Duodenal mucosa (tissue), 2 donors: ENCODE results near the gene SIVA1.
A peak's percentile ranks its signal among the peaks of the same experiment; 100 is the strongest.

ENCODE experiments used
- H3K27ac ChIP-seq: one replicate; pipeline ENCODE4 v1.7.0; 2013; ENCODE audit warnings: low read depth, low read length
- H3K27me3 ChIP-seq, 2 donors: one replicate each; pipeline ENCODE4 v1.7.0; 2013; ENCODE audit warnings: low read length in 2 of 2, control low read depth in 1 of 2; ENCODE audit not compliant: insufficient read depth in 2 of 2, control insufficient read depth in 1 of 2
- H3K36me3 ChIP-seq, 2 donors: one replicate each; pipeline ENCODE4 v1.7.0; 2013; ENCODE audit warnings: low read length in 2 of 2, control low read depth in 1 of 2; ENCODE audit not compliant: insufficient read depth in 2 of 2, control insufficient read depth in 1 of 2
- H3K4me1 ChIP-seq, 2 donors: one replicate each; pipeline ENCODE4 v1.7.0; 2013; ENCODE audit warnings: low read length in 2 of 2, control low read depth in 1 of 2; ENCODE audit not compliant: insufficient read depth in 2 of 2, control insufficient read depth in 1 of 2
- H3K4me3 ChIP-seq, 2 donors: one replicate each; pipeline ENCODE4 v1.7.0; 2013; ENCODE audit warnings: low read length in 2 of 2, low read depth in 1 of 2
- H3K9ac ChIP-seq, 2 donors: one replicate each; pipeline ENCODE4 v1.7.0; 2013; ENCODE audit warnings: low read length in 2 of 2, low read depth in 1 of 2
- H3K9me3 ChIP-seq, 2 donors: one replicate each; pipeline ENCODE4 v1.7.0; 2013; ENCODE audit warnings: low read length in 2 of 2, control low read depth in 1 of 2; ENCODE audit not compliant: control insufficient read depth in 1 of 2

SIVA1 gene

GRCh38 chr14:104797115-104798044 is 44.4 kb downstream of the SIVA1 start:
- Histone ChIP-seq H3K9ac (peak overlapping the region; percentile 3 to 8), H3K27me3 (no peaks in the 10 kb centered on the region), H3K4me1 (peaks cover 61 to 64% of the 10 kb centered on the region in 2 donors)

DNA sequence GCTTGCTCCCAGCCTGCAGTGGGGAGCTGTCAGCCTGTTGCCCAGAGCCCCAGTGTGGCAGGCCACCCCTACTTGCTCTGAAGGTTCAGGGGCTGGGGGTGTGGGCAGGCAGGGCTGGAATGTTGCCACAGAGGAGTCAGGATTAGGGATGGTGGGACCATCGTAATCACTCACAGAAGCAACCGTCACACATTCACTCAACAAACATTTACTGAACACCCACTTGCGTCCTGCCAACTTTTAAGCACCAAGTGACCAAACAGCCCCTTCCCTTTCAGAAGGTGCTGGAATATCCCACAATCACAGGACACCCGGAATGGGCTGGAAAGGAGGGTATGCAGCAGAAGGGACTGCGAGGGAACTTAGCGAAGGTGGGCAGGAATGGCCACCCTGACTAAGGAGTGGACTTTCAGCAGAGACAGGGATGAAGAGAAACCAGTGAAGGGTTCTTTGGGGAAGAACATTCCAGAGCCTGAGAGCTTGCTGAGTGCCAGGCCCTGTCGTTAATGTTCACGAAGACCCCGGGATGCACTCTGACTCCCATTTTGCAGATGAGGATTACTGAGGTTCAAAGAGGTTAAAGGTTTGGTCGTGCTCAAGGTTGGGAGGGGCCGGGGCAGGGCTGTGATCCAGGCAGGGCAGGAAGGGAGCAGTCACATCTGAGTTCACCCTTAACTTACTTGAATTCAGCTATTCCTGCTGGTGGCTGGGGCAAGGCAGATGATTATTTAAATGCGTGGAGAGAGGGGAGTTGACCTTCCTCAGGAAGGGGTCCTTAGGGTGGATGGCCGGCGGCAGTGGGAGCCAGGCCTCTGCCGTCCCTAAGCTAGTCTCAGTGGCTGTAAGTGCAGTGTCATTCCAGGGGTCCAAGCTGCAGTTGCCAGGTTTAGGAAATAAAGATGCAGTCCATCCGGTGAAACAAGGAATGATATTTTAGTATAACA is 45.6 kb downstream of the SIVA1 start:
- no peaks in the 10 kb centered on the region for H3K36me3 ChIP-seq
- H3K9ac ChIP-seq = no peak overlapping the region
- peaks cover 53 to 59% of the 10 kb centered on the region in 2 donors for H3K4me1 ChIP-seq
- no peak overlapping the region for H3K4me3 ChIP-seq
- H3K9me3 ChIP-seq = no peaks in the 10 kb centered on the region
- no peak overlapping the region for H3K27ac ChIP-seq
- no peaks in the 10 kb centered on the region for H3K27me3 ChIP-seq

More at GRCh38 chr14:104797115-104798044, 44.4 kb downstream of the SIVA1 start:
- Histone ChIP-seq H3K36me3 (no peaks in the 10 kb centered on the region), H3K27ac (no peak overlapping the region), H3K9me3 (no peaks in the 10 kb centered on the region), H3K4me3 (no peak overlapping the region)

GRCh38 chr14:104799244-104800014 is 46.5 kb downstream of the SIVA1 start:
- Histone ChIP-seq H3K4me3 (peak overlapping the region; percentile 3 to 69), H3K27ac (peak overlapping the region; percentile 81), H3K4me1 (peaks cover 45 to 51% of the 10 kb centered on the region in 2 donors), H3K9ac (peak overlapping the region; percentile 76 to 83), H3K27me3 (no peaks in the 10 kb centered on the region), H3K36me3 (no peaks in the 10 kb centered on the region), H3K9me3 (no peaks in the 10 kb centered on the region)

DNA sequence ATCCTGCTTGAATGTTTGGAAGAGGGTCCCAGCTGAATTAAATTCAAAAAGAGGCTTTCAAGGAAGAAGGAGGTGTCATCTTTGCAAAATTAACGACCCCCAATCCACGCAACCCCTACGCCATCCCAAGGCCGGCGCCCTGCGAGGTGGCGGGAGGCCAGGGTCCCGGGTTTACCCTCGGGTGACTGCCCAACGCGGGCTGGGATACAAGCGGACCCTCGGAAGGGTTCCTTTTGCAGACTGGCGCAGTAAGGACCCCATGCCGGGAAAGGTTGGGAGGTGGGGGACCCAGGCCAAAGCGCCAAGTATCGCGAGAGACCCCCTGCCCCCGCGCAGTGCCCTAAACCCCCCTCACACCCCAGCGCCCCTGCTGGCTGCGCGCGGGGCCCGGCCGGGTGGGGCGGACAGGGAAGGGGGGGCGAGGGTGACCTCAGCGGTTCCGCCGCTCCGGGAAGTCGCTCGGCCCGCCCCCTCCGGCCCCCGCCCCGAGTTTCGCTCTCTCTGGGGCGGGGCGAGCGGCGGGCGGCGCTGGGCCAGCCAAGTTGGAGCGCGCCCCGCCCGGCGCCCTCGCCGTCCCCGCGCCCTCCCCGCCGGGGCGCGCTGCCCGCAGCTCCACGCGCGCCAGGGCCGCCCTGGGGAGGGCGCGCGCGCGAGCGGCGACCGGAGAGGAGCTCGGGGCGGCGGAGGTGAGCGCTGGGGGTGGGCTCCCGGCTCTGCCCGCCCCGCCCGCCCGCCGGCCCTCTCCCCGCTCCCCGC is 47.2 kb downstream of the SIVA1 start:
- H3K4me3 ChIP-seq = peak overlapping the region; percentile 55 to 69
- no peaks in the 10 kb centered on the region for H3K9me3 ChIP-seq
- H3K4me1 ChIP-seq = peaks cover 48 to 50% of the 10 kb centered on the region in 2 donors
- H3K27me3 ChIP-seq = no peaks in the 10 kb centered on the region
- H3K9ac ChIP-seq = peak overlapping the region; percentile 76 to 83
- H3K27ac ChIP-seq = peak overlapping the region; percentile 81
- no peaks in the 10 kb centered on the region for H3K36me3 ChIP-seq

GRCh38 chr14:104800771-104801519 is 48.0 kb downstream of the SIVA1 start, which contains the start of gene ZBTB42:
TSS of gene ZBTB42 (plus strand) at chr14:104801101. CDS start at chr14:104801198, 97 bp downstream.
- Histone ChIP-seq H3K27ac (peak within 1 kb of the TSS; percentile 81), H3K4me3 (peak within 1 kb of the TSS; percentile 75 to 81), H3K27me3 (no peaks in the 10 kb centered on the region), H3K9ac (peak within 1 kb of the TSS; percentile 76 to 83), H3K36me3 (no peaks in the 10 kb centered on the region), H3K9me3 (no peaks in the 10 kb centered on the region), H3K4me1 (peaks cover 46 to 54% of the 10 kb centered on the region in 2 donors)

DNA sequence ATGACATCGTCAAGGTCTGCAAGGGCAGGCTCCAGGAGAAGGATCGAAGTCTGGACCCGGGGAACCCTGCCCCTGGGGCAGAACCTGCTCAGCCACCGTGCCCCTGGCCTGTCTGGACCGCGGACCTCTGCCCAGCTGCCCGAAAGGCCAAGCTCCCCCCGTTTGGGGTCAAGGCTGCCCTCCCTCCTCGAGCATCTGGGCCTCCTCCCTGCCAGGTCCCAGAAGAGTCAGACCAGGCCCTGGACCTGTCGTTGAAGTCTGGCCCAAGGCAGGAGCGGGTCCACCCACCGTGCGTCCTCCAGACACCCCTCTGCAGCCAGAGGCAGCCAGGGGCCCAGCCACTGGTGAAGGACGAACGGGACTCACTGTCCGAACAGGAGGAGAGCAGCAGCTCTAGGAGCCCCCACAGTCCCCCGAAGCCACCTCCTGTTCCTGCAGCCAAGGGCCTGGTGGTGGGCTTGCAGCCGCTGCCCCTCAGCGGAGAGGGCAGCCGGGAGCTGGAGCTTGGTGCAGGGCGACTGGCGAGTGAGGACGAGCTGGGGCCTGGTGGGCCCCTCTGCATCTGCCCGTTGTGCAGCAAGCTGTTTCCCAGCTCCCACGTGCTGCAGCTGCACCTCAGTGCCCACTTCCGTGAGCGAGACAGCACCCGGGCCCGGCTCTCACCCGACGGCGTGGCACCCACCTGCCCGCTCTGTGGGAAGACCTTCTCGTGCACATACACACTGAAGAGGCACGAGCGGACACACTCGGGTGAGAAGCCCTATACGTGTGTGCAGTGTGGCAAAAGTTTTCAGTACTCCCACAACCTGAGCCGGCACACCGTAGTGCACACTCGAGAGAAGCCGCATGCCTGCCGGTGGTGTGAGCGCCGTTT is 48.8 kb downstream of the SIVA1 start:
- Histone ChIP-seq H3K27ac (no peak overlapping the region), H3K4me3 (peak overlapping the region; percentile 75 to 81), H3K9ac (peak overlapping the region; percentile 65 to 66), H3K27me3 (no peaks in the 10 kb centered on the region), H3K4me1 (peaks cover 39 to 46% of the 10 kb centered on the region in 2 donors), H3K36me3 (no peaks in the 10 kb centered on the region), H3K9me3 (no peaks in the 10 kb centered on the region)

- Histone ChIP-seq H3K27ac (no peak overlapping the region), H3K9me3 (no peaks in the 10 kb centered on the region)
These were observed 49.6 kb downstream of the SIVA1 start for GRCh38 chr14:104802394-104803184.

More at GRCh38 chr14:104802394-104803184, 49.6 kb downstream of the SIVA1 start:
- Histone ChIP-seq H3K4me3 (no peak overlapping the region), H3K36me3 (no peaks in the 10 kb centered on the region), H3K4me1 (peaks cover 30 to 38% of the 10 kb centered on the region in 2 donors), H3K9ac (no peak overlapping the region), H3K27me3 (no peaks in the 10 kb centered on the region)
